HG02970 (cell line): ENCODE measurements around the gene LHFPL3.

Experiments
- ATAC-seq: cut with Tn5 transposase; IDR thresholded peaks from one replicate; pipeline ENCODE4 v1.9.1; 2021; ENCODE audit warnings: mild to moderate bottlenecking, moderate library complexity, moderate number of reproducible peaks; ENCODE audit not compliant: unreplicated experiment, low FRiP score

Gene LHFPL3

GRCh38 chr7:104825099-104825498 lies 496.7 kb downstream of the LHFPL3 start:
- no peak for ATAC-seq

GRCh38 chr7:104826135-104826534 lies 497.7 kb downstream of the LHFPL3 start:
- ATAC-seq = no peak

GRCh38 chr7:104836976-104837375 lies 508.6 kb downstream of the LHFPL3 start:
- ATAC-seq = no peak

- ATAC-seq = no peak
Measured at GRCh38 chr7:104838537-104839299, 510.3 kb downstream of the LHFPL3 start.

- ATAC-seq = no peak
Measured at GRCh38 chr7:104839842-104840241, 511.4 kb downstream of the LHFPL3 start.

GRCh38 chr7:104841798-104842197 lies 513.4 kb downstream of the LHFPL3 start:
- ATAC-seq = no peak

GRCh38 chr7:104843198-104843597 lies 514.8 kb downstream of the LHFPL3 start:
- ATAC-seq = no peak

- ATAC-seq = no peak
Measured at GRCh38 chr7:104845557-104845956, 517.2 kb downstream of the LHFPL3 start.

GRCh38 chr7:104846731-104847130 lies 518.3 kb downstream of the LHFPL3 start:
- ATAC-seq = no peak

- ATAC-seq = peak; percentile 54
Measured at GRCh38 chr7:104848138-104848990, 520.0 kb downstream of the LHFPL3 start.

GRCh38 chr7:104850374-104850773 lies 522.0 kb downstream of the LHFPL3 start:
- ATAC-seq = no peak

GRCh38 chr7:104851268-104851667 lies 522.9 kb downstream of the LHFPL3 start:
- ATAC-seq = no peak

GRCh38 chr7:104852386-104852785 lies 524.0 kb downstream of the LHFPL3 start:
- no peak for ATAC-seq

GRCh38 chr7:104855861-104856260 lies 527.5 kb downstream of the LHFPL3 start:
- ATAC-seq = no peak

GRCh38 chr7:104857458-104858425 lies 529.3 kb downstream of the LHFPL3 start:
- no peak for ATAC-seq

- no peak for ATAC-seq
Measured at GRCh38 chr7:104859754-104860426, 531.5 kb downstream of the LHFPL3 start.

GRCh38 chr7:104861729-104862390 lies 533.5 kb downstream of the LHFPL3 start:
- no peak for ATAC-seq

GRCh38 chr7:104862719-104863118 lies 534.3 kb downstream of the LHFPL3 start:
- no peak for ATAC-seq

- no peak for ATAC-seq
Measured at GRCh38 chr7:104873401-104873800, 545.0 kb downstream of the LHFPL3 start.
